B cell (primary cell): ENCODE measurements around the gene SYNRG. TPM values are rescaled to one million over a fixed set of nuclear protein-coding genes. Genes with fewer than 3 reads are reported as not detected.

Source experiments
- ATAC-seq: fragments of 200-7000 bp; cut with Tn5 transposase; one replicate; pipeline ENCODE4 v1.10.0; 2021; ENCODE audit warnings: low read depth, mild to moderate bottlenecking, moderate number of reproducible peaks, moderate library complexity
- CTCF ChIA-PET: fragments of 350-600 bp; sonication (Branson Sonifier 250); formaldehyde crosslinking; loops from one replicate; lab custom pipeline; 2021; ENCODE audit warnings: antibody characterized with exemption, inconsistent platforms; lab: Charles Lee
- POLR2A ChIA-PET: fragments of 350-600 bp; sonication (Branson Sonifier 250); formaldehyde crosslinking; loops from one replicate; lab custom pipeline; 2021; ENCODE audit warnings: antibody characterized with exemption; lab: Charles Lee
- DNase-seq: peaks from one replicate; pipeline ENCODE4 v3.0.0; 2013
- H2AFZ ChIP-seq: 2 replicates; pipeline ENCODE4 v1.6.1; 2012; ENCODE audit warnings: mild to moderate bottlenecking, low read depth, low read length; ENCODE audit not compliant: insufficient read depth, poor library complexity, severe bottlenecking
- H3K27ac ChIP-seq, 2 donors: 1 replicate in 1 of 2; 2 replicates in 1 of 2; pipeline ENCODE4 v1.5.1; 2012 to 2013; ENCODE audit warnings: low read length in 2 of 2, mild to moderate bottlenecking in 2 of 2, moderate library complexity in 1 of 2
- H3K27me3 ChIP-seq, 4 experiments: fragments of 200-600 bp in 1 of 4; sonication (generic) in 1 of 4; replicated peaks in 1 of 4; 1 replicate in 2 of 4; 2 replicates in 2 of 4; pipeline versions ENCODE4 v1.6.1 to v1.7.0; 2013 to 2016; ENCODE audit warnings: low read length in 3 of 4, mild to moderate bottlenecking in 2 of 4, mixed read lengths in 1 of 4, moderate library complexity in 1 of 4; ENCODE audit not compliant: insufficient read depth in 4 of 4, control insufficient read depth in 3 of 4; ENCODE audit errors: control extremely low read depth in 1 of 4
- H3K36me3 ChIP-seq, 2 experiments: replicated peaks in 1 of 2; 1 replicate in 1 of 2; 2 replicates in 1 of 2; pipeline versions ENCODE4 v1.6.1 to v1.7.1; 2013; ENCODE audit warnings: low read length in 1 of 2; ENCODE audit not compliant: insufficient read depth in 2 of 2, control insufficient read depth in 1 of 2; ENCODE audit errors: control extremely low read depth in 1 of 2, extremely low read depth in 1 of 2
- H3K4me1 ChIP-seq, 2 donors: fragments of 200-600 bp in 1 of 2; sonication (generic) in 1 of 2; 1 replicate in 1 of 2; 2 replicates in 1 of 2; pipeline versions ENCODE4 v1.5.1 to v1.6.1; 2013 to 2017; ENCODE audit warnings: low read length in 2 of 2; ENCODE audit not compliant: control insufficient read depth in 2 of 2, insufficient read depth in 2 of 2
- H3K4me2 ChIP-seq: replicated peaks from 2 replicates; pipeline ENCODE3; 2012; ENCODE audit warnings: mild to moderate bottlenecking, low read depth, low read length; ENCODE audit not compliant: poor library complexity, severe bottlenecking
- H3K4me3 ChIP-seq, 5 experiments: fragments of 200-600 bp in 1 of 5; sonication (generic) in 1 of 5; 1 replicate in 3 of 5; 2 replicates in 2 of 5; pipeline versions ENCODE4 v1.5.1 to v1.7.0; 2011 to 2016; ENCODE audit warnings: low read length in 4 of 5, mild to moderate bottlenecking in 4 of 5, low read depth in 2 of 5, control low read depth in 1 of 5, moderate library complexity in 1 of 5; ENCODE audit not compliant: insufficient read depth in 1 of 5; ENCODE audit errors: control extremely low read depth in 1 of 5, extremely low read depth in 1 of 5
- H3K79me2 ChIP-seq: fragments of 200-600 bp; sonication (generic); one replicate; pipeline ENCODE4 v1.6.0; 2016; ENCODE audit warnings: low read length; ENCODE audit not compliant: control insufficient read depth, insufficient read depth
- H3K9ac ChIP-seq: fragments of 200-600 bp; sonication (generic); 2 replicates; pipeline ENCODE4 v1.6.1; 2017; ENCODE audit warnings: mild to moderate bottlenecking, low read length, moderate library complexity
- H3K9me3 ChIP-seq, 3 donors: one replicate each; pipeline versions ENCODE4 v1.6.1 to v1.7.1; 2013; ENCODE audit warnings: low read length in 2 of 3; ENCODE audit not compliant: control insufficient read depth in 2 of 3, insufficient read depth in 1 of 3; ENCODE audit errors: control extremely low read depth in 1 of 3
- H4K20me1 ChIP-seq: 2 replicates; pipeline ENCODE4 v1.6.0; 2012; ENCODE audit warnings: mild to moderate bottlenecking, low read length; ENCODE audit not compliant: insufficient read depth, control insufficient read depth, poor library complexity, severe bottlenecking
- H3K27ac Mint-ChIP-seq: one replicate; pipeline ENCODE4 v1.8.0; 2021; ENCODE audit warnings: mixed read lengths
- H3K27me3 Mint-ChIP-seq: one replicate; pipeline ENCODE4 v1.8.0; 2021; ENCODE audit warnings: mixed read lengths
- H3K4me1 Mint-ChIP-seq: one replicate; pipeline ENCODE4 v1.8.0; 2021; ENCODE audit warnings: mixed read lengths
- H3K4me3 Mint-ChIP-seq: one replicate; pipeline ENCODE4 v1.8.0; 2021; ENCODE audit warnings: mixed read lengths
- H3K9me3 Mint-ChIP-seq: one replicate; pipeline ENCODE4 v1.8.0; 2022; ENCODE audit warnings: mixed read lengths; ENCODE audit not compliant: insufficient read depth
- CTCF ChIP-seq: fragments of 200-600 bp; IDR thresholded peaks from one replicate; pipeline ENCODE4 v1.8.0; 2022; ENCODE audit warnings: antibody characterized with exemption, mild to moderate bottlenecking
- EZH2 ChIP-seq: IDR thresholded peaks from 2 replicates; pipeline ENCODE4 v1.6.1; 2012; ENCODE audit warnings: borderline replicate concordance, low read depth, mild to moderate bottlenecking, moderate library complexity, low read length; ENCODE audit not compliant: insufficient read depth, poor library complexity, severe bottlenecking
- WGBS: methylation state at CpG from one replicate; pipeline ENCODE4 v1.1.5; 2013; ENCODE audit warnings: missing lambda C conversion rate; ENCODE audit not compliant: insufficient coverage; 5-methylcytosine and 5-hydroxymethylcytosine counted together
- intact Hi-C: fragments of 100-400 bp; cut with micrococcal nuclease; formaldehyde crosslinking; loops from one replicate; pipeline ENCODE4 v1.10.0; 2022
- polyA plus RNA-seq: library from polyadenylated mRNA; depleted of rRNA; stranded (reverse); fragments of >200 nt; gene quantifications from 2 replicates; pipeline ENCODE4 v1.2.3, GENCODE V29; 2012
- total RNA-seq, 2 donors: library from RNA; stranded (reverse); fragments of 120-200 nt in 1 of 2; gene quantifications; 1 replicate in 1 of 2; 2 replicates in 1 of 2; pipeline versions ENCODE4 v1.2.3 to v1.2.4, GENCODE V29; 2013 to 2022

The SYNRG gene
- total and polyA plus RNA-seq, 2 donors (not counting 1 experiment from before 2014, with no cell fraction given) = 31.8 to 113 TPM

GRCh38 chr17:37541880-37542660 lies 67.1 kb downstream of the SYNRG start:
- H3K27ac Mint-ChIP-seq = no peak overlapping the region
- no peak overlapping the region for H3K27ac ChIP-seq
- ChIA-PET POLR2A (no interaction called here), CTCF (interaction anchor here (0.9 kb wide), 1 partner anchor 10 kb away, joined by 4 read pairs; no protein-coding TSS in a partner anchor)
- H3K79me2 ChIP-seq = peaks cover 35% of the 10 kb centered on the region
- H2AFZ ChIP-seq = no peak overlapping the region
- no peak overlapping the region for H3K4me3 ChIP-seq
- intact Hi-C loops = no loop called here
- no peak overlapping the region for H3K9ac ChIP-seq
- H3K4me2 ChIP-seq = no peak overlapping the region
- no peaks in the 10 kb centered on the region for H3K27me3 Mint-ChIP-seq
- H4K20me1 ChIP-seq = peaks cover 49% of the 10 kb centered on the region
- TF ChIP-seq EZH2 (no peak), CTCF (no peak)
- no peaks in the 10 kb centered on the region for H3K4me1 ChIP-seq
- ATAC-seq = no peak
- H3K4me3 Mint-ChIP-seq = no peak overlapping the region
- H3K27me3 ChIP-seq = no peaks in the 10 kb centered on the region
- no peak for DNase-seq
- H3K36me3 ChIP-seq = peaks cover 11 to 78% of the 10 kb centered on the region in 2 experiments
- no peaks in the 10 kb centered on the region for H3K9me3 ChIP-seq
- WGBS = over 99% methylated on average over 9 of the region's 9 CpGs
- H3K4me1 Mint-ChIP-seq = peaks cover 2% of the 10 kb centered on the region
- no peaks in the 10 kb centered on the region for H3K9me3 Mint-ChIP-seq

GRCh38 chr17:37538981-37539659 lies 70.1 kb downstream of the SYNRG start:
- Mint-ChIP-seq H3K9me3 (no peaks in the 10 kb centered on the region), H3K4me3 (no peak overlapping the region), H3K27me3 (no peaks in the 10 kb centered on the region), H3K4me1 (no peaks in the 10 kb centered on the region), H3K27ac (no peak overlapping the region)
- Histone ChIP-seq H3K27me3 (no peaks in the 10 kb centered on the region), H3K36me3 (peaks cover 14 to 98% of the 10 kb centered on the region in 2 experiments), H3K4me1 (no peaks in the 10 kb centered on the region), H3K27ac (no peak overlapping the region), H4K20me1 (peaks cover 30% of the 10 kb centered on the region), H3K9me3 (no peaks in the 10 kb centered on the region), H3K9ac (no peak overlapping the region), H3K4me3 (no peak overlapping the region), H2AFZ (no peak overlapping the region), H3K79me2 (peaks cover 12% of the 10 kb centered on the region), H3K4me2 (no peak overlapping the region)
- no peak for ATAC-seq
- intact Hi-C loops = no loop called here
- DNase-seq = no peak
- ChIA-PET CTCF (no interaction called here), POLR2A (no interaction called here)
- TF ChIP-seq CTCF (no peak), EZH2 (no peak)
- 100% methylated on average over 3 of the region's 8 CpGs for WGBS
